T follicular helper cell (primary cell): ENCODE data around the gene VPS54.
"Not testable (repeated sequence)": the region's sequence is repeated elsewhere in the genome, so short reads cannot be mapped to it uniquely, and the experiment has no call there.

Experiments
- DNase-seq: peaks from one replicate; pipeline ENCODE4 v3.0.0-alpha.2; 2020; ENCODE audit warnings: low read depth

VPS54 gene

GRCh38 chr2:63874204-63875130 is 144.8 kb downstream of the VPS54 start:
- DNase-seq, result no peak

- no peak for DNase-seq
Measured at GRCh38 chr2:63872571-63873328, 146.5 kb downstream of the VPS54 start.

DNA sequence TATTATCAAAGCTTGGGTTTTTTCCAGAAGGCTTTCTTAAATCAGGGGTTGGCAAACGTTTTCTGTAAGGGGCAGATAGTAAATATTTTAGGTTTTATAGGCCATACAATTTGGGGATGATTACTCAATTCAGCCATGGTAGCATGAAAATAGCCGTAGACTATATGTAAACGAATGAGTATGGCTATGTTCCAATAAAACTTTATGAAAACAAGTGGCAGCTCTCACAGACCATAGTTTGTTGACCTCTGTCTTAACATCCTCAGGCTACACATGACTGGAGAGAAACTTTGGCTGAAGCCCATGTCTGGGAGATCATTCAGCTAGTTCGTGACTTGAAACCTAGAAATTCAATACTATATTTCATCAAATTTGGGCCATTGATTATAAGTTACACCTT is 147.4 kb downstream of the VPS54 start:
- DNase-seq, result no peak

- DNase-seq, result no peak
Measured at GRCh38 chr2:63870679-63871078, 148.5 kb downstream of the VPS54 start.

DNA sequence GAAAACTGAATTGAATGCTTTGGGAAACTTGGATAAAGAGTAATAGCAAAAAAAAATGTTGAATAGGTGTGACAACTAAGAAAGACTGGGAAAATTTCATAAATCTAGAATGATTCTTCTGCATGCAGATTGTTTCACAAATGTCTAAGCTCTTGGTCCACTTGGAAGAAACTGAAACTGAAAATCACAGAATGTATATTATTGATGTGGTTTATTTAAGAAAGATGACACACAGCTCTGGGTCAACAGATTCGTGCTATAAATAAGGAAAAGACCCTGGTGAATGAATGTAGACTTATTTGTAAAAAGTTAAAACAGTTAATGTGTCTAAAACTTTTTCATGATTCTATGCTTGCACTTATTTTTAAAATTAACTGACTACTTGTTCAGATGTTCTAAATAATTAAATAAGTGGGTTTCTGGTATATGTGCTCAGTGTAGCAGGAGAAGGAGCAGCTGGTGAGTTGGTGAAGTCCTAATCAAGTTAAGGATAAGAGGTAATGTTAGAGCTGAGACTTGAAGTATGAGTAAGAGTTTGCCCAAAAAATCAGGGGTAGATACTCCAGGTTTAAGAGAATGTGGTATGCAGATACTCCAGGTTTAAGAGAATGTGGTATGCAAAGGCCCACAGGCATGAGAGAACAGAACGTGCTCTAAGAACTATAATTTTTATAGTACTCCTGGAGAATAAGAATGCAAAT is 153.1 kb downstream of the VPS54 start:
- DNase-seq, result no peak

- DNase-seq, result no peak
Measured at GRCh38 chr2:63865159-63865799, 153.9 kb downstream of the VPS54 start.

DNA sequence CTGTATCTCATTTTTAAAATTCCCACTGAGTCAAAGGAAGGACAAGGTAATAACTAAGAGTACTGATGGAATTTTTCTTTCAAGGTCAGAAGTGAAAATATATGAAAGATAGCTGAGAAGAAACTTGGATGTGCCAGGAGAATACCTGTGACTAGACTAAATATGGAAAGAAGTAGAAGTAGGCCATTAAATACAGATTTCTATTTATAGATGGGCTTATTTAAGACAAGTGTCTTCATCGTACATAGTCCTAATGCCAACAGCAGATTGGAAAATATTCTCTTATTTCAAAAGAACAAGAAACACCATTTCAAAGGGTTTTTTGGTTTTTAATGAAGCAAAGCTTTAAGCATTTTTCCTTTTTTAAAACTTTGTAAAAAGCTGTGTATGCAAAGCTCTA is 155.5 kb downstream of the VPS54 start:
- DNase-seq, result no peak

GRCh38 chr2:63862806-63863205 is 156.4 kb downstream of the VPS54 start:
- DNase-seq, result no peak

- peak; percentile 40 for DNase-seq
Measured at GRCh38 chr2:63861220-63861822, 157.9 kb downstream of the VPS54 start.

DNA sequence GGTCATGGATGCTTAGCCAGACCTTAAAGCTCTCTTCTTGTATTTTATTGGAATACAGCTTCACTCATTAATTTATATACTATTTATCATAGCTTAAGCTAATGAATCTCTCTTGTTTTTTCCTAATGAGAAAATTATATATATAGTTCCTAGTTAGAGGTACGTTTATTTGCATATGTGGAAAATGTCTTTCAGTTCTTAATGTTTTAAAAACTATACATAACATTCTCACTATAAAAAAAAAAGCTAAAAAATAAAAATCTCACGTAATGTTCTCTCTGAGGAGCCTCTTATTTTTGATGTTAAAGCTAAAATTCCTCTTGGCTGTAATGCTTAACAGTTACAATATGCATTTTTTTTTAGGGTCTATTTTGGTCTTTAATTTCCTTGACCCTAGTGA is 160.9 kb downstream of the VPS54 start:
- DNase-seq, result no peak

GRCh38 chr2:63856303-63856603 is 163.0 kb downstream of the VPS54 start:
- DNase-seq, result peak; percentile 55

DNA sequence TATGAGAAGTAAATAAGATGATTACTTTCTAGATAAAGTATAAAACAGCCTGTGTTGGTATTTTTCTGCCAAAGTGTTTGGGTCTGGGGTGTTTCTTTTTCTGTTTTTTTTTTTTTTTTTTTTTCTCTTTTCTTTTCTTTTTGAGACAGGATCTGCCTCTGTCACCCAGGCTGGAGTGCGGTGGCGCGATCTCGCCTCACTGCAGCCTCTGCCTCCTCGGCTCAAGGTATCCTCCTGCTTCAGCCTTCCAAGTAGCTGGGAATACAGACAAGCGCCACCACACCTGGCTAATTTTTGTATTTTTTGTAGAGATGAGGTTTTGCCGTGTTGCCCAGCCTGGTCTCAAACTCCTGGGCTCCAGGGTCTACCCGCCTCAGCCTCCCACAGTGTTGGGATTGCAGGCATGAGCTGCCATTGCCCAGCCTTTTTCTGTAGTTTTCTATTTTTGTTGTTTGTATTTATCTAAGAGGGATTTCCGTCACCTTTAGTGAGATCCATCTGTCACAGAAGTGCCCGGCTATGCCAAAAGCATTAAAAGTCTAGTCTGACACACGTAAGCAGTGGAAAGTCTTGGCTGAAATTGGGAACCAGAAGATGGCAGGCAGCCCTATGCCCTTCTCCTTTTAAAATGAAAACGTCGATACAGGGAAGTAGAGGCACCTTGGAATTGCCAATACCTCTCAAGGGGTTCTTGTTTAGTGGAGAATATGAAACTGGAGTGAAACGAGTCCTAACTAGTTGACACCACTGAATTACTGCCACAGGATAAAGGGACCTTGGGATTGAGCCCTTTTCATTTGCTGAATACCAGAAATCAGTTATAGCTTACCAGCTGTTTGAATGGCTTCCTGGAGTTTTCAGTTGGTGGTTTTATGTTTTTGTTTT is 163.6 kb downstream of the VPS54 start:
- DNase-seq, result no peak

- DNase-seq, result no peak
Measured at GRCh38 chr2:63853527-63854310, 165.5 kb downstream of the VPS54 start.

- DNase-seq, result no peak
Measured at GRCh38 chr2:63851691-63852311, 167.4 kb downstream of the VPS54 start.

DNA sequence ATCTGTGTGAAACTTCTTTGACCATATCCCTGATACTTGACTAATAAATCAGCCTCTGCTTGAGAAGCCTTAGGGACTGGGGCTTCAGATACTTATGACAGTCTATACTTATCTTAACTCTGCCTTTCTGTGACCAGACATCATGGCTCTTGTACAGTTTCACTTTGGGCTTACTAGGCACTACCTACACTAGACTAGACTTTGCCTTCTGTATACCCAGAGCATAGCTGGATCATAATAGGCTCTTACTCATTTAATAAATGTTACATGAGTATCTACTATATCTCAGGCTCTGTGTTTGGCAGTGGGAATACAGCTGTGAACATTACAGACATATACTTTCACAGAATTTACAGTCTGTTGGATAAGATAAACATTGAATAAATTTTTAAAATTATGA is 168.6 kb downstream of the VPS54 start:
- DNase-seq, result no peak

GRCh38 chr2:63850204-63850571 is 169.0 kb downstream of the VPS54 start:
- no peak for DNase-seq

DNA sequence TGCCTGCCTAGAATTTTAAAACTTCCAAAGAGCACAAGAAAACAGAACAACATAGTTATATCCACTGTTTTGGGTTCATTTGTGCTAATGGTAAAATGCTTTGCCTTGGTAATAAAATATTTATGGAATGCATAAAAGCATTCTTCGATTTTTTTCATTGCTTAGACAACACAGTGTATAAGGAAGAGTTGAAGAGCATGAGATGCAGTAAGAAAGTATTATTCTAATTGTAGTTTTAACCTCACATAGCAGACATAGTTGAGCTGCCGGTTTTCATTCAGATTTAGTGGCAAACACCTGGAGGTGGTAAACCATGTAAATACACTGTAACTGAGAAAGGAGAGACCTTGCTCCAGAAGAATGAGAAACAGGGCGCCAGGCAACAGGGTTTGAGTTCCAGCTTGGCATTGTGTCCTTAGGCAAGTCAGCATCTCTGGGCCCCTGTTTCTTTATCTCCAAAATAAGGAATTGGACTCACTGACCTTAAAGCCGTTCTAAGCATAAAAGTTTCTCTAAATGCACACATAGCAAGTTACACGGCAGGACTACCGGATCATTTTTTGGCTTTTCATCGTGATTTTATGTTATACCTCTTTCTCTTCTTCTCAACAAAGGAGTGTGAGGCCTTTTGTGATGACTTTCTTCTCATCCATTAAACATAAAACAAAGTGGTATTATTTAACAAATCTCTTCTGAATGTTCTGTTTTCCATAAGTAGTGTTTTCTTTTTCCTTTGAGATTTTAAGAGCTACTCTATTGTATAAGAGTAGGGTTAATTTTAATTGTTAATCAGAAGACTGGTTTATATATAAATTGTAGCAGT is 169.6 kb downstream of the VPS54 start:
- no peak for DNase-seq

- not testable (repeated sequence) for DNase-seq
Measured at GRCh38 chr2:63847571-63847970, 171.7 kb downstream of the VPS54 start.

- no peak for DNase-seq
Measured at GRCh38 chr2:63846487-63846886, 172.7 kb downstream of the VPS54 start.
